HepG2 (cell line): ENCODE results near the gene SND1. TPM values are rescaled to one million over a fixed set of nuclear protein-coding genes. Genes with fewer than 3 reads are reported as not detected.

Experiments used
- DNMT3B ChIP-seq: conservative IDR thresholded peaks from 2 replicates; pipeline ENCODE4 v1.6.1; 2016; ENCODE audit warnings: missing biosample characterization, control low read depth
- GMEB2 ChIP-seq: IDR thresholded peaks from 2 replicates; pipeline ENCODE4 v1.6.1; 2016; ENCODE audit warnings: missing biosample characterization, missing genetic modification reagents, low read depth
- HNF1A ChIP-seq, 2 experiments: sonication (generic) in 1 of 2; formaldehyde crosslinking in 1 of 2; IDR thresholded peaks; 2 replicates each; pipeline versions ENCODE4 v1.4.0 to v1.6.1; 2016 to 2020; ENCODE audit warnings: borderline replicate concordance in 1 of 2, low read depth in 1 of 2, mild to moderate bottlenecking in 1 of 2, missing genetic modification reagents in 1 of 2
- UBTF ChIP-seq: sonication (generic); formaldehyde crosslinking; IDR thresholded peaks from 2 replicates; pipeline ENCODE4 v1.4.0; 2020; ENCODE audit warnings: mild to moderate bottlenecking, missing genetic modification reagents
- ZBTB2 ChIP-seq: sonication (generic); formaldehyde crosslinking; IDR thresholded peaks from 2 replicates; pipeline ENCODE4 v1.8.0; 2022; ENCODE audit warnings: low read depth, missing genetic modification reagents
- ZNF607 ChIP-seq: sonication (generic); formaldehyde crosslinking; IDR thresholded peaks from 2 replicates; pipeline ENCODE4 v1.5.1; 2020; ENCODE audit warnings: missing genetic modification reagents, mild to moderate bottlenecking, borderline replicate concordance
- ZNF761 ChIP-seq: sonication (generic); formaldehyde crosslinking; conservative IDR thresholded peaks from 2 replicates; pipeline ENCODE4 v1.4.0; 2020; ENCODE audit warnings: mild to moderate bottlenecking, missing genetic modification reagents
- polyA plus RNA-seq, 8 experiments: library from polyadenylated mRNA; depleted of rRNA in 3 of 8; stranded (reverse) in 7 of 8; unstranded in 1 of 8; fragments of >200 nt; fragmentation: Illumina TruSeq in 4 of 8; extraction: Trizol in 4 of 8; gene quantifications; 2 replicates each; pipeline versions ENCODE4 v1.2.1 to v1.2.3, GENCODE V29; 2011 to 2016; ENCODE audit warnings: low read depth in 4 of 8, missing spikeins in 1 of 8, mixed read lengths in 1 of 8; ENCODE audit not compliant: insufficient read depth in 1 of 8
- total RNA-seq, 5 experiments: library from RNA; depleted of rRNA; stranded (reverse); fragments of >200 nt; fragmentation: Illumina TruSeq; extraction: Trizol; gene quantifications; 2 replicates each; pipeline ENCODE4 v1.2.3, GENCODE V29; 2016; ENCODE audit warnings: low read depth in 1 of 5
- TF ChIP-seq, protein P1 (sequence below): sonication (generic); formaldehyde crosslinking; IDR thresholded peaks from 2 replicates; pipeline ENCODE4 v1.4.0; 2020; ENCODE audit warnings: mild to moderate bottlenecking, missing genetic modification reagents, borderline replicate concordance

SND1 gene
- total and polyA plus RNA-seq, 2 of the 13 experiments (the other 11 are each of a cell fraction or from before 2014, with no cell fraction given) = 110 to 182 TPM

DNA sequence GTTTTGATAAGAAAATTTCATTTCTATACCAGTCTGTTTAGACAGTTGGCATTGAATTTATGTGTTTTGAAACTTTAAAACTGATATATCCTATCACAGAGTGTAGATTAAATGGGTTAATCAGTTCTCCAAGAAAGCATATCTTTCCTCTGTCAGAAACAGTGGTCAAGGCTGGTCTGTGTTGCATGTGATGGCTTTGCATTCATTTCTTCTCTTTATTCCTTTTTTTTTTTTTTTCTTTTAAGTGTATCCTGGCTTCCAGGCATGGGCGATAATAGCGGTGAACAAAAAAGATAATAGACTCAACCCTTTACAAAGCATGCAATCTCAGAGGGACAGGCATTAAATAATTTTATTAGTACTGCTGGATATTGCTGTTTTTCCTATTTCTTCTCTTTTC lies 242.6 kb downstream of the SND1 start (continued):
- no peak for TF ChIP-seq HNF1A (IDR thresholded peaks at IDR 0.05; ENCODE audit: low read depth)
- no peak for TF ChIP-seq HNF1A (CRISPR knock-in tag; IDR thresholded peaks at IDR 0.05; ENCODE audit: borderline replicate concordance)
- no peak for TF ChIP-seq GMEB2 (CRISPR knock-in tag)
- no peak for TF ChIP-seq UBTF (CRISPR knock-in tag)
- TF ChIP-seq ZNF607 (CRISPR knock-in tag) = no peak
- no peak for TF ChIP-seq ZBTB2
- no peak for TF ChIP-seq ZNF761 (CRISPR knock-in tag)
- TF ChIP-seq, protein P1, sequence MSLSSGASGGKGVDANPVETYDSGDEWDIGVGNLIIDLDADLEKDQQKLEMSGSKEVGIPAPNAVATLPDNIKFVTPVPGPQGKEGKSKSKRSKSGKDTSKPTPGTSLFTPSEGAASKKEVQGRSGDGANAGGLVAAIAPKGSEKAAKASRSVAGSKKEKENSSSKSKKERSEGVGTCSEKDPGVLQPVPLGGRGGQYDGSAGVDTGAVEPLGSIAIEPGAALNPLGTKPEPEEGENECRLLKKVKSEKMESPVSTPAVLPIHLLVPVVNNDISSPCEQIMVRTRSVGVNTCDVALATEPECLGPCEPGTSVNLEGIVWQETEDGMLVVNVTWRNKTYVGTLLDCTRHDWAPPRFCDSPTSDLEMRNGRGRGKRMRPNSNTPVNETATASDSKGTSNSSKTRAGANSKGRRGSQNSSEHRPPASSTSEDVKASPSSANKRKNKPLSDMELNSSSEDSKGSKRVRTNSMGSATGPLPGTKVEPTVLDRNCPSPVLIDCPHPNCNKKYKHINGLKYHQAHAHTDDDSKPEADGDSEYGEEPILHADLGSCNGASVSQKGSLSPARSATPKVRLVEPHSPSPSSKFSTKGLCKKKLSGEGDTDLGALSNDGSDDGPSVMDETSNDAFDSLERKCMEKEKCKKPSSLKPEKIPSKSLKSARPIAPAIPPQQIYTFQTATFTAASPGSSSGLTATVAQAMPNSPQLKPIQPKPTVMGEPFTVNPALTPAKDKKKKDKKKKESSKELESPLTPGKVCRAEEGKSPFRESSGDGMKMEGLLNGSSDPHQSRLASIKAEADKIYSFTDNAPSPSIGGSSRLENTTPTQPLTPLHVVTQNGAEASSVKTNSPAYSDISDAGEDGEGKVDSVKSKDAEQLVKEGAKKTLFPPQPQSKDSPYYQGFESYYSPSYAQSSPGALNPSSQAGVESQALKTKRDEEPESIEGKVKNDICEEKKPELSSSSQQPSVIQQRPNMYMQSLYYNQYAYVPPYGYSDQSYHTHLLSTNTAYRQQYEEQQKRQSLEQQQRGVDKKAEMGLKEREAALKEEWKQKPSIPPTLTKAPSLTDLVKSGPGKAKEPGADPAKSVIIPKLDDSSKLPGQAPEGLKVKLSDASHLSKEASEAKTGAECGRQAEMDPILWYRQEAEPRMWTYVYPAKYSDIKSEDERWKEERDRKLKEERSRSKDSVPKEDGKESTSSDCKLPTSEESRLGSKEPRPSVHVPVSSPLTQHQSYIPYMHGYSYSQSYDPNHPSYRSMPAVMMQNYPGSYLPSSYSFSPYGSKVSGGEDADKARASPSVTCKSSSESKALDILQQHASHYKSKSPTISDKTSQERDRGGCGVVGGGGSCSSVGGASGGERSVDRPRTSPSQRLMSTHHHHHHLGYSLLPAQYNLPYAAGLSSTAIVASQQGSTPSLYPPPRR (CRISPR knock-in tag) = no peak
- no peak for TF ChIP-seq DNMT3B (CRISPR knock-in tag)
